ENCODE data around the gene TMEM164.
A peak's percentile ranks its signal among the peaks of the same experiment; 100 is the strongest.

The TMEM164 gene

GRCh38 chrX:110215411-110215810 is 212.5 kb downstream of the TMEM164 start:
- no peak for DNase-seq

DNA sequence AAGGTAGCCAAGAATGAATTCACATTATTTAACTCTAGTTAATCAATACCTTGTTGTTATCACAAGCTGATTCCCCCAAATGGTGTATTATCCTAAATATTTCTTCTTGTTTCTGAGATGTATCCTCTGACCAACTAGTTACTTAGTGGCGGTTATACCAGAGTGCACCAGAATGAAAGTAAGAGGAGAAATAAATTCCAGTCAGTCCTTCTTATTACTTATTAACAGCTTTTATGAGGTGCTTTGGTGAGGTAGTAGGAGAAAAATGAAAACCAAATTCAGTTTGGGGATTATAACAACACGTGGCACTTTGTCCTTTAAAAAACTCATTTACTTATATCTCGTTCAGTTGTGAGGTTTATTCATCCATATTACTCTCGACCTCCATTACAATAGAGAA is 213.1 kb downstream of the TMEM164 start:
- DNase-seq, result peak; percentile 87

GRCh38 chrX:110218591-110218990 is 215.7 kb downstream of the TMEM164 start:
- DNase-seq, result no peak

GRCh38 chrX:110219920-110220319 is 217.0 kb downstream of the TMEM164 start:
- no peak for DNase-seq

DNA sequence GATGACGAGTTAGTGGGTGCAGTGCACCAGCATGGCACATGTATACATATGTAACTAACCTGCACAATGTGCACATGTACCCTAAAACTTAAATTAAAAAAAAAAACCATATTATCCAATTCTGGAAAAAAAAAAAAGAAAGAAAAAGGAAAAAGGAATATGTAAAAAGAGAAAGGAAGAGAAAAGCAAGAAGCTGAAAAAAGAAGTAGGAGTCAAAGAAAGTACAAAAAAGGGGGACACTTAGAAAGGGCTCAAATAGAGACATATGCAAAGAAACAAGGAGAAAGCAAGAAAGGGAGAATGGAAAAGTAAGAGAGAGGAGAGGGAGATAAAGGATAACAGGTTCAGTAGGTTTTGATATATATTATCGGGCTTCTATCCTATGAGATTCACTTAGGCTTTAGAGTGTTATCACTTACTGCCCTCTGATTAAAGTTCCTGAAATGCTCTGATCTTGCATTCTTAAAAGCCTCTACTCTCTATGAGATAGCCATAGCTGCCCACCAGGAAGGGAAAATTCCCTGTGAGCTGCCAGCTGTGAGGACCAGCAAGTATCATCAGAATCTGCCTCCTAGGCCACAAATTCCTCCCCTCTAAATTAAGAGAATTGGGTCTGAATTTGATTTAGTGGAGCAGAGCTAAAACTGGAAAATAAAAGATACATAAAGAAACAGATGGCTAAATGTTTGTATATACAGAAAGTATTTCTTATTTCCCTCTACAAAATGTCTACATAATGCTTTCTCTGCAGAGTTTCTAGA is 219.8 kb downstream of the TMEM164 start:
- DNase-seq, result no peak

DNA sequence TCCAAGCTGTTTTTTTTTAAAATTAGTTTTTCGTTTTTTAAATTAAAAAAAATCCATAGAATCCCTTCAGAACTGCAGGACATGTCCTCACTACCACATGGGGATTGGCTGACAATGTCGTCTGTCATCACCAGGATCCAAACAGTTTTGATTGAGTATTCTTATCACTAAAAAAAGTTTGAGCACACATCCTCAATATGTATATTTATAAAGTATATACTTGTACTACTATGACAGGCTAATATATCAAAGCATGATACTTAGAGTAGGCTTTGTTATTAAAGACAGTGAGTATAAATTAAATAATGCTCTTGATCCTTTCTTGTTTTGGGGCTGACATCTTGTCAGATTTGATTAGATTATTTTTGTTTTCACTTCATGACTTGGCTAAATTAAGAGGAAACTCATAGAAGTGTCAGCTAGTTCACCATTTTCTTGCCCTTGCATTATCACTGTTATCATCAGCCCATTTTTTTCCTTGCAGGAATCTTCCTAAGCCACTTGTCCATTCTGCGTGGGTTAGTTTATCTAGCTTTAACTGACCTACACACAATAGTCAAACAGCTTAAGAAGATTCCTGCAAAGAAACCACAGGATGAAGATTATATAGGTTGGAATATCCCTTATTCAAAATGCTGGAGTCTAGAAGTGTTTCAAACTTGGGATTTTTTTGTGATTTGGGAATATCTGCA is 222.2 kb downstream of the TMEM164 start:
- DNase-seq, result no peak

GRCh38 chrX:110226931-110227330 is 224.0 kb downstream of the TMEM164 start:
- DNase-seq, result no peak

All from kidney glomerular epithelial cell (primary cell).